Suprapubic skin (tissue), 4 donors: ENCODE data around the gene TYRO3. TPM values are rescaled to one million over a fixed set of nuclear protein-coding genes. Genes with fewer than 3 reads are reported as not detected.

Experiments
- DNase-seq, 2 donors: peaks; one replicate each; pipeline ENCODE4 v3.0.0-alpha.2; 2019; ENCODE audit warnings: low spot score in 2 of 2
- H3K27ac ChIP-seq: fragments of 200-600 bp; sonication (generic); one replicate; pipeline ENCODE4 v1.5.1; 2019
- H3K27me3 ChIP-seq: fragments of 200-600 bp; sonication (generic); one replicate; pipeline ENCODE4 v1.5.1; 2019
- H3K36me3 ChIP-seq: fragments of 200-600 bp; sonication (generic); one replicate; pipeline ENCODE4 v1.5.1; 2019
- H3K4me1 ChIP-seq: fragments of 200-600 bp; sonication (generic); one replicate; pipeline ENCODE4 v1.5.1; 2019
- H3K4me3 ChIP-seq: fragments of 200-600 bp; sonication (generic); one replicate; pipeline ENCODE4 v1.5.1; 2019; ENCODE audit warnings: mild to moderate bottlenecking
- H3K9me3 ChIP-seq: fragments of 200-600 bp; sonication (generic); one replicate; pipeline ENCODE4 v1.5.1; 2019
- CTCF ChIP-seq, 2 donors: fragments of 200-600 bp in 1 of 2; fragments of 450-650 bp in 1 of 2; sonication (generic) in 1 of 2; IDR thresholded peaks; one replicate each; pipeline ENCODE4 v1.5.1; 2016 to 2019; ENCODE audit warnings: antibody characterized with exemption in 2 of 2, mild to moderate bottlenecking in 1 of 2, moderate library complexity in 1 of 2
- EP300 ChIP-seq: sonication (generic); formaldehyde crosslinking; IDR thresholded peaks from one replicate; pipeline ENCODE4 v1.6.1; 2017; ENCODE audit warnings: antibody characterized with exemption
- POLR2A ChIP-seq, 2 donors: fragments of 450-650 bp; IDR thresholded peaks; one replicate each; pipeline ENCODE4 v1.6.1; 2017; ENCODE audit warnings: antibody characterized with exemption in 2 of 2, mild to moderate bottlenecking in 2 of 2, moderate library complexity in 2 of 2
- POLR2AphosphoS5 ChIP-seq, 3 donors: sonication (generic); formaldehyde crosslinking; IDR thresholded peaks; one replicate each; pipeline ENCODE4 v1.6.1; 2017; ENCODE audit warnings: antibody characterized with exemption in 3 of 3
- WGBS: methylation state at CpG from one replicate; pipeline ENCODE4 v1.1.5; 2018; 5-methylcytosine and 5-hydroxymethylcytosine counted together
- total RNA-seq, 4 donors: library from RNA; depleted of rRNA; stranded (reverse); fragments of >200 nt; gene quantifications; one replicate each; pipeline ENCODE4 v1.1.0, GENCODE V29; 2016

Gene TYRO3
- total RNA-seq, 4 donors from 2014 or later, result 19.2 to 39.4 (median 39.0) TPM

GRCh38 chr15:41512940-41513505 lies 46.0 kb upstream of the TYRO3 start:
- Histone ChIP-seq H3K4me3 (peak overlapping the region; percentile 48), H3K27me3 (peaks cover 40% of the 10 kb centered on the region), H3K9me3 (no peaks in the 10 kb centered on the region), H3K36me3 (peaks cover 7% of the 10 kb centered on the region), H3K27ac (no peak overlapping the region), H3K4me1 (peaks cover 32% of the 10 kb centered on the region)
- TF ChIP-seq POLR2AphosphoS5 (IDR thresholded peaks at IDR 0.05), result no peak
- TF ChIP-seq EP300, result no peak
- TF ChIP-seq CTCF (IDR thresholded peaks at IDR 0.05), result no peak
- TF ChIP-seq POLR2A (IDR thresholded peaks at IDR 0.05), result no peak
- WGBS, result 1% methylated on average over 30 of the region's 40 CpGs
- DNase-seq, result no peak

GRCh38 chr15:41513506-41514227 lies 45.3 kb upstream of the TYRO3 start, which contains the start of gene LTK:
LTK (minus strand) TSS chr15:41513827; CDS start chr15:41513709, 118 bp downstream.
- Histone ChIP-seq H3K9me3 (no peaks in the 10 kb centered on the region), H3K27ac (no peak within 1 kb of the TSS), H3K4me1 (peaks cover 32% of the 10 kb centered on the region), H3K36me3 (peaks cover 7% of the 10 kb centered on the region), H3K4me3 (peak within 1 kb of the TSS; percentile 48), H3K27me3 (peaks cover 40% of the 10 kb centered on the region)
- WGBS, result 19% methylated on average over 12 of the region's 33 CpGs
- no peak for TF ChIP-seq EP300
- no peak for TF ChIP-seq POLR2AphosphoS5 (IDR thresholded peaks at IDR 0.05)
- TF ChIP-seq POLR2A (IDR thresholded peaks at IDR 0.05), result no peak
- no peak for TF ChIP-seq CTCF (IDR thresholded peaks at IDR 0.05)
- no peak for DNase-seq

GRCh38 chr15:41517895-41518449 lies 41.0 kb upstream of the TYRO3 start:
- 89% methylated on average over 5 of the region's 8 CpGs for WGBS

GRCh38 chr15:41520636-41521035 lies 38.4 kb upstream of the TYRO3 start:
- Histone ChIP-seq H3K27ac (no peak overlapping the region), H3K36me3 (peaks cover 49% of the 10 kb centered on the region), H3K4me3 (no peak overlapping the region), H3K9me3 (no peaks in the 10 kb centered on the region), H3K4me1 (no peaks in the 10 kb centered on the region), H3K27me3 (no peaks in the 10 kb centered on the region)
- DNase-seq, result no peak
- TF ChIP-seq POLR2AphosphoS5 (IDR thresholded peaks at IDR 0.05) (no peak), EP300 (no peak), CTCF (IDR thresholded peaks at IDR 0.05) (no peak), POLR2A (IDR thresholded peaks at IDR 0.05) (no peak)
- WGBS, result 88% methylated on average over 16 of the region's 17 CpGs

More at GRCh38 chr15:41517895-41518449, 41.0 kb upstream of the TYRO3 start:
- Histone ChIP-seq H3K27ac (no peak overlapping the region), H3K36me3 (peaks cover 34% of the 10 kb centered on the region), H3K9me3 (no peaks in the 10 kb centered on the region), H3K4me1 (peaks cover 11% of the 10 kb centered on the region), H3K27me3 (peaks cover 10% of the 10 kb centered on the region), H3K4me3 (no peak overlapping the region)
- no peak for DNase-seq
- TF ChIP-seq POLR2AphosphoS5 (IDR thresholded peaks at IDR 0.05) (no peak), POLR2A (IDR thresholded peaks at IDR 0.05) (no peak), EP300 (no peak), CTCF (IDR thresholded peaks at IDR 0.05) (no peak)

GRCh38 chr15:41521614-41522013 lies 37.4 kb upstream of the TYRO3 start:
- 92% methylated on average over 9 of the region's 9 CpGs for whole genome bisulfite sequencing
- peaks cover 58% of the 10 kb centered on the region for H3K36me3 ChIP-seq
- no peak overlapping the region for H3K27ac ChIP-seq
- no peak overlapping the region for H3K4me3 ChIP-seq
- no peaks in the 10 kb centered on the region for H3K9me3 ChIP-seq
- DNase-seq, result no peak
- H3K27me3 ChIP-seq, result no peaks in the 10 kb centered on the region
- H3K4me1 ChIP-seq, result no peaks in the 10 kb centered on the region
- no peak for TF ChIP-seq POLR2AphosphoS5 (IDR thresholded peaks at IDR 0.05)
- TF ChIP-seq CTCF (IDR thresholded peaks at IDR 0.05), result no peak
- no peak for TF ChIP-seq EP300
- no peak for TF ChIP-seq POLR2A (IDR thresholded peaks at IDR 0.05)
